WERI-Rb-1 (cell line): ENCODE measurements around the gene ENOX2.

Experiments
- DNase-seq: peaks from one replicate; pipeline ENCODE4 v3.0.0-alpha.2; 2020
- H3K27ac ChIP-seq: fragments of 250-450 bp; sonication (Bioruptor Pico); 2 replicates; pipeline ENCODE4 v1.5.1; 2020; ENCODE audit warnings: mild to moderate bottlenecking, moderate library complexity
- H3K27me3 ChIP-seq: fragments of 250-450 bp; sonication (Bioruptor Pico); 2 replicates; pipeline ENCODE4 v1.5.1; 2021; ENCODE audit warnings: mild to moderate bottlenecking, low read depth, moderate library complexity; ENCODE audit not compliant: insufficient read depth, severe bottlenecking
- H3K36me3 ChIP-seq: fragments of 250-450 bp; sonication (Bioruptor Pico); 2 replicates; pipeline ENCODE4 v1.5.1; 2020; ENCODE audit warnings: mild to moderate bottlenecking, moderate library complexity
- H3K4me3 ChIP-seq: 2 replicates; pipeline ENCODE4 v1.5.1; 2011; ENCODE audit warnings: low read depth, mild to moderate bottlenecking, control low read depth, low read length
- H3K9me3 ChIP-seq: fragments of 250-450 bp; sonication (Bioruptor Pico); 2 replicates; pipeline ENCODE4 v1.5.1; 2021; ENCODE audit warnings: mild to moderate bottlenecking, moderate library complexity; ENCODE audit not compliant: severe bottlenecking
- CTCF ChIP-seq: IDR thresholded peaks from 2 replicates; pipeline ENCODE4 v1.5.1; 2011; ENCODE audit warnings: low read depth, mild to moderate bottlenecking, control low read depth, inconsistent platforms, low read length

Gene ENOX2

DNA sequence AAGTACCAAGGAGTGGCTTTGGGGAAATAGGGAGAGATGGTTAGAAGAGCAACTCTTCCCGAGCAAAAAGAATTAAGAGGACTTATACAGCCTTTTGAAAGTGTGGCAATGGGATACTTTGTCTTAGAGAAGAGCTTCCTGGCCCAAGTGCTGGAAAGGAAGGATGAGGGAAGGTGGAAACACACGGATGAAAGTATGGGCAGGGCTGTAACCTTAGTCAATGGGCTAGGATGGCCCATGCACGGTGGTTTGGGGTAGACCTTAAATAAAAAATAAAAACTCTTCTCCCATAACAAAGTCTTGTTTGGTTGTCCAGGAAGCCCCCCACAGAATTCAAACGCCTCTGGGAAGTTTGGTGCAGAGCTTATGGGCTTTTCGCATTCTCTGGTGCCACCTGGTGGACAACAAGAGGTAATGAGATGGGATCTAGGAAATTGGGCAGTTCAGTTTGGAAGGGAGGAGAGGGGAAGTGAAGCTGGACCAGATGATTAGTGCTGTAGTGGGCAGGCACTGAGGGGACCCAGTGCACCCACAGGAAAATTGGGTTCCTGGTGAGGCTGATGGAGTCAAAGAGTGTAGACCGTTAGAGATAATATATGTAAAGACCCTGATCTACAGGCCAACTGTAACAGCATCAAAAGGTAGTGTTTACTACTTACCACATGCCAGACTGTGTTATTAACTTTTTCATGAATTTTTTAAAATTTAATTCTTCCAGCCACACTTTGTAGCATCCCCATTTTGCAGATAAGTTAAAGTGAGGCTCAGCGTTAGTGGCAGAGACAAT, 13.8 kb upstream of the ENOX2 start:
- no peaks in the 10 kb centered on the region for H3K36me3 ChIP-seq
- no peaks in the 10 kb centered on the region for H3K27me3 ChIP-seq
- H3K27ac ChIP-seq = no peak overlapping the region
- H3K4me3 ChIP-seq = no peak overlapping the region
- TF ChIP-seq CTCF = peak; percentile 64
- peak; percentile 37 for DNase-seq
- no peaks in the 10 kb centered on the region for H3K9me3 ChIP-seq

- no peaks in the 10 kb centered on the region for H3K9me3 ChIP-seq
- DNase-seq = no peak
- no peak for TF ChIP-seq CTCF
- no peaks in the 10 kb centered on the region for H3K36me3 ChIP-seq
- no peaks in the 10 kb centered on the region for H3K27me3 ChIP-seq
- no peak overlapping the region for H3K4me3 ChIP-seq
- H3K27ac ChIP-seq = no peak overlapping the region
Observed at GRCh38 chrX:130915302-130915701, 12.3 kb upstream of the ENOX2 start.

DNA sequence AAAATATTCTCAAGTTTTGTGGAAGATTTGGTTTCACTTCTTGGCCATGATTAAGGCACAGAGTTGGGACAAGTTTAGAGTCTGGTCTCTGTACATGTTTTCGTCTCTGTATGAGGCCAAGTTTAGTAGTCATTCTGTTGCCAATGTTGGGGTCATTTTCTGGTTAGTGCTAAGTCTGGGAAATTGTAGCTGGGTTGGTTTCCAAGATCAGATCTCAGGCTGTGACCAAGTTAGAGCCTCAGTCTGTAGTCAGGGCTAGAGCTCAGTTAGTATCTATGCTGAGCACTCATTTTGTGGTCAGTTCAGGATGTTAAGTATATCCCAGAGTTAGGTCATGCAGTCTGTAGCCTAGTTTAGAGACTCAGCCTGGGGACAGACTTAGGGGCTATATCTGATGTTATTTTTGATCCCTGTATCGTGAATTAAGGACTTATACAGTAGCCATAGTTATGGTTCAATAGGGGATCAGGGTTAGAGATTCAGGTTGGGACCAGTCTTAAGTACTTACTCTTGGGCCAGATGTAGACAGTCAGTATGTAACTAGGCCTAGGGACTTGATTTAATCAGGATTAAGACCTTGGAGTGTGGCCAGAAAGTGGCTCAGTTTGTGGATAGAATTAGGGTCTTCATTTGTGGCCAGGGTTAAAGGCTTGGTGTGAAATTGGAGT, 6.6 kb upstream of the ENOX2 start:
- DNase-seq = no peak
- H3K27me3 ChIP-seq = no peaks in the 10 kb centered on the region
- no peak overlapping the region for H3K27ac ChIP-seq
- H3K36me3 ChIP-seq = no peaks in the 10 kb centered on the region
- H3K9me3 ChIP-seq = no peaks in the 10 kb centered on the region
- no peak overlapping the region for H3K4me3 ChIP-seq
- no peak for TF ChIP-seq CTCF

- no peaks in the 10 kb centered on the region for H3K9me3 ChIP-seq
- no peak for DNase-seq
- H3K27ac ChIP-seq = no peak overlapping the region
- no peaks in the 10 kb centered on the region for H3K27me3 ChIP-seq
- TF ChIP-seq CTCF = no peak
- no peak overlapping the region for H3K4me3 ChIP-seq
- H3K36me3 ChIP-seq = no peaks in the 10 kb centered on the region
Observed at GRCh38 chrX:130906776-130907175, 3.8 kb upstream of the ENOX2 start.

GRCh38 chrX:130902446-130902782, 595 bp downstream of the ENOX2 start:
- H3K27ac ChIP-seq = peak overlapping the region; percentile 95
- no peaks in the 10 kb centered on the region for H3K36me3 ChIP-seq
- no peak for TF ChIP-seq CTCF
- H3K27me3 ChIP-seq = peaks cover 4% of the 10 kb centered on the region
- H3K9me3 ChIP-seq = no peaks in the 10 kb centered on the region
- DNase-seq = no peak
- peak overlapping the region; percentile 54 for H3K4me3 ChIP-seq
